Fibroblast of peridontal ligament (primary cell): ENCODE measurements around the gene LDLRAP1.

Source experiments
- DNase-seq: peaks from one replicate; pipeline ENCODE4 v3.0.0-alpha.2; 2010; ENCODE audit errors: extremely low read depth

Gene LDLRAP1

GRCh38 chr1:25544243-25544764 is 898 bp downstream of the LDLRAP1 start:
- no peak for DNase-seq

- peak; percentile 25 for DNase-seq
Observed at GRCh38 chr1:25544819-25545218, 1.4 kb downstream of the LDLRAP1 start.

- DNase-seq: no peak
Observed at GRCh38 chr1:25545767-25546166, 2.4 kb downstream of the LDLRAP1 start.

- DNase-seq: no peak
Observed at GRCh38 chr1:25546193-25546592, 2.8 kb downstream of the LDLRAP1 start.

GRCh38 chr1:25548601-25549000 is 5.2 kb downstream of the LDLRAP1 start:
- no peak for DNase-seq

- no peak for DNase-seq
Observed at GRCh38 chr1:25549273-25550154, 6.1 kb downstream of the LDLRAP1 start.

GRCh38 chr1:25550155-25550506 is 6.7 kb downstream of the LDLRAP1 start:
- DNase-seq: peak; percentile 20

GRCh38 chr1:25550683-25551310 is 7.4 kb downstream of the LDLRAP1 start:
- peak; percentile 21 for DNase-seq

GRCh38 chr1:25553749-25554429 is 10.5 kb downstream of the LDLRAP1 start:
- DNase-seq: no peak

GRCh38 chr1:25554430-25554780 is 11.0 kb downstream of the LDLRAP1 start:
- no peak for DNase-seq

- no peak for DNase-seq
Observed at GRCh38 chr1:25554886-25555752, 11.7 kb downstream of the LDLRAP1 start.

GRCh38 chr1:25555753-25556092 is 12.3 kb downstream of the LDLRAP1 start:
- no peak for DNase-seq

GRCh38 chr1:25556132-25556670 is 12.8 kb downstream of the LDLRAP1 start:
- DNase-seq: no peak

- peak; percentile 50 for DNase-seq
Observed at GRCh38 chr1:25556791-25557476, 13.5 kb downstream of the LDLRAP1 start.

GRCh38 chr1:25557543-25557942 is 14.1 kb downstream of the LDLRAP1 start:
- DNase-seq: no peak

GRCh38 chr1:25559031-25559430 is 15.6 kb downstream of the LDLRAP1 start:
- no peak for DNase-seq

- no peak for DNase-seq
Observed at GRCh38 chr1:25560001-25560400, 16.6 kb downstream of the LDLRAP1 start.

- no peak for DNase-seq
Observed at GRCh38 chr1:25560788-25561187, 17.4 kb downstream of the LDLRAP1 start.

GRCh38 chr1:25561421-25562100 is 18.2 kb downstream of the LDLRAP1 start:
- no peak for DNase-seq
